Activated CD4-positive, alpha-beta T cell treated with anti-CD3 and anti-CD28 coated beads, Interleukin-2, amount 50 U/mL, for 24 hours (primary cell): ENCODE data around the gene GRAMD4.
A peak's percentile ranks its signal among the peaks of the same experiment; 100 is the strongest.

ENCODE experiments used
- DNase-seq, 2 donors: peaks; one replicate each; pipeline ENCODE4 v3.0.0-alpha.2; 2020; ENCODE audit warnings: low read depth in 1 of 2, low spot score in 1 of 2

GRAMD4 gene

GRCh38 chr22:46596032-46596441, 24.1 kb upstream of the GRAMD4 start:
- no peak for DNase-seq

DNA sequence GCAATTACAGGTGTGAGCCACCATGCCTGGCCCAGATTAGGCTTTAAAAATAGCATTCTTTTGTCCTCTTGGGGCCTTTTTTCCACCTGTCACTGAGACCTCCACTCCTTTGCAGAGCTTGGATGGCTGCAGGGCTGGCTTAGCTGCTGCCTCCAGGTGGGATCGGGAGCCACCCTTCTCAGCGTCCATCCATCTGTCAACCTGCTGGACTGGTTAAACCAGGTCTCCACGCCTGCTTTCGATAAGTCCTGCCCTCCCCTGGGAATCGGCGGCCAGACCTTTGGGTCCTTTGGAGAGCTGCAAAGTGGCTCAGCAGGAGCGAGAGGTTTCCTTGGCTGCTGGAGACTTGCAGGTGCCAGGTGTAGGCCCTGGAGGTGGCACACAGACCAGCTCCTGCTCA, 23.4 kb upstream of the GRAMD4 start:
- no peak for DNase-seq

DNA sequence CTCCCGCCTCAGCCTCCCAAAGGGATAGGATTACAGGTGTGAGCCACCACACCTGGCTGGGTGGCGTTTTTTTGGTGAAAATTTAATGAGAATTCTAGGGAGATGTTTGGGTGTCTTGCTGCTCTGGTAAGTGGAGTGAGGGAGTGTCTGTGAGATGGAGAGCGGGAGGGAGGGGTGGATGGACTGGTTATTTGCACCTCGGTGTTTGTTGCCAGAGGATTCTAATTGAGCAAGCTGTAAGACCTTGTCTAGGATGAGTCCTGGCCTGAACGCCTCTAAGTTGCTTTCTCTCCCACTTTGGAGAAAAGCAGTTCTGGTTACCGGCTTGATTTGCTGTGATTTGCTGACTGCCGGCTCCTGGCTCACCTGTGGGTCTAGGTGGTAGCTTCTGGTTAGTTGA, 22.0 kb upstream of the GRAMD4 start:
- no peak for DNase-seq

GRCh38 chr22:46598737-46599424, 21.3 kb upstream of the GRAMD4 start:
- no peak for DNase-seq

DNA sequence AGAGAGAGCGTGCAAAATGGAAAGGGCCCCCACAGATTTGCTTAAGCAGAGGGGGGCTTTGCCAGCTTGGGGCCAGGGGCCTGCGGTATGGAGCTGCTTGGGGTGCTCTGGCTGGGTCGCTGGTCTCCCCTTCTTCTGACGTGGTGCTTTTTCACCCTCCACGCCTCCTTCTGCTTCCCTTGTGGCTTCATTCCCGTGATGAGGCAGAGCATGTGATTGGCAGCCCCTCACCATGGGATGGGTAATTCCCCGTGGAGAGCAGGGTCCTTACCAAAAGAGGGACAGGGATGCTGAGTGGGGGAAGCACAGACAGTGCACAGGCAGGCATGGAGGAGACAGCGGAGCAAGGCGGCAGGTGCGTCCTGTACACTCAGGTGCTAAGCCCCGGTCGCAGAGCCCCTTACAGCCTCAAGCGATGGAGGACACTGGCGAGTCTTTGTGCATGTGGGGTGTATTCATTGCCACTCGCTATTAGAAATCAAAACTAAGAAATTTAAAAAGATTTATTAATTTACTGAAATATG, 19.9 kb upstream of the GRAMD4 start:
- no peak for DNase-seq

DNA sequence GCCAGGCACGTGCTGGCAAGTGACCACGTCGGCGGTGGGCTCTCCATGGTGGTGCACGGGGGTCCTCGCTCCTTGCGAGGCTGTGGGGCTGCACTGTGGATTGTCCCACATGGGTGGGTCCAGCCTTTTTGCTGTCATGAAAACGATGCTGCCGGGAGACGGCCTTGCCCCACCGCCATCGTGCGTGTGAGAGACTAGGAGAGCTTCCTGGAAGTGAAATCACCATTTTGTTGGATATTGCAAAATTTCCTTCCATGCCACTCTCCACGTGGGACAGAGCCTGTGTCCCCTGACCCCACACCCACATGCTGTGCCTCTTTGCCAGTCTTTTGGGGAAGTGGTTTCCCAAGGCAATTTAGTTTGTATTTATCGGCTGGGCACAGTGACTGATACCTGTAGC, 18.2 kb upstream of the GRAMD4 start:
- no peak for DNase-seq

DNA sequence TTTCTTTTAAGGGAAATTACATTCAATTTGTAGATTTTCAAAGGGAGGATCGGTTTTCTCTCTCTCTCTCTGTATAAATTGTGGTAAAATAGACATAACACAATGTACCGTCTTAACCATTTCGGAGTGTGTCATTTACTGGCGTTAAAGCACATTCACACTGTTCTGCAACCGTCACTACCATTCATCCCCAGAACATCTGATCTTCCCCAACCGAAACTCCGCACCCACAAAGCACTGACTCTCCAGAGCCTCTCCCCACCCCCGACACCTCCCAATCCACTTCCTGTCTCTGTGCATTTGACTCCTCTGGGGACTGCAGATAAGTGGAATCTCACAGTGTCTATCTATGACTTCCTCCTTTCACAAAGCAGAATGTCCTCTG, 15.9 kb upstream of the GRAMD4 start:
- peak in 1 of 2 donors; percentile 59 for DNase-seq

GRCh38 chr22:46605117-46605516, 15.1 kb upstream of the GRAMD4 start:
- DNase-seq: no peak

GRCh38 chr22:46606886-46607285, 13.3 kb upstream of the GRAMD4 start:
- no peak for DNase-seq

DNA sequence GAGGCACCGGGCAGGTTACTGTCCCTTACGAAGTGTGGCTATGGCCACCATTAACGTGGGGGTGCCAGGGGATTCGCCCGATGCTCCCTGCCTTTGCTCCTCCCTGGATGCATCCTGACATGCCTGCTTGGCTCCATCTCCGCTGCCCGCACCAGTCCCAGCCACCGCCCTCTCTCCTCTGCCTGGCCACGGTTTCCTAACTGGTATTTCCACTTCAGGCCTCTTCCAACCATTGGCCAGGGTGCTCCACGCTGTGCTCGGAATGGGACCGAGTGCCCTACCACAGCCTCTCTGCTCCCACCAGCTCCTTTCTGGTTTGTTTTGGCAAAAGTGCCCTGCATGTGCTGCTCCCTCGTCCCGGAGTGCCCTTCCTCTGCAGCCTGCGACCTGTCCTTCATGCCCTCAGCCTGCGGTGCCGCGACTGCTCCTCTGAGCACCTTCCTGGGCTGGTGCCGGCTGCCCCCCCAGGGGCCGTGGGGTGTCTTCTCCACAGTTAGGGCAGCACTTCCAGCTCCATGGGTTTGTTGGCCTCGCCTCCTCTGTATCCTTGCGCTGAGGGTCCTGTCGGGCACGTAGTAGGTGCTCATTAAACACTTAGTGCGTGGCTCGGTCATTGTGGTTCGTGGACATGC, 12.6 kb upstream of the GRAMD4 start:
- DNase-seq: no peak

DNA sequence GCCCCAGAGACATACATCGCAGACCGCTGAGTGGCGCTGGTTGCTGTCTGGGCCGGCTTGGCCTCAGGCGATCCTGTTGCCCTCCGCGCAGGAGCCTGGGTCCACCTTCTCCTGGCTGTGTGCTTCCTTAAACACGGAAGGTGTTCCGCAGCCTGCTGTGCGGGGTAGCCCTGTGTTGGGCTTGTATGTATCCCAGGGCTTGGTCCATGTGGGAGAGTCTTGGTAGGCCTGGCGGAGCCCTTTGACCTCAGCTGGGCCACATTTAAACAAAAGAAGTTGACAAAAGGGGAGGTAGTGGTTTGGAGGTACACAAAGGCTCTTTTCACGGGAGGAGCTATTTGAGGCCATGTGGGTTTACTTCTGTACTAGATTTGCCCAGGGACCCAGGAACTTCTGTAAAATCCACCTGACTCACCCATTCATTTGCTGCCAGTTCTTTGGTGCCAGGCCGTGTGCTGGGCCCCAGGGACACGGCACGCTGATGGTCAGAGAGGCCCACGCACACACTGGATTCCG, 11.0 kb upstream of the GRAMD4 start:
- DNase-seq: no peak

- no peak for DNase-seq
Observed at GRCh38 chr22:46609724-46610201, 10.4 kb upstream of the GRAMD4 start.

- DNase-seq: no peak
Observed at GRCh38 chr22:46610356-46610755, 9.8 kb upstream of the GRAMD4 start.

DNA sequence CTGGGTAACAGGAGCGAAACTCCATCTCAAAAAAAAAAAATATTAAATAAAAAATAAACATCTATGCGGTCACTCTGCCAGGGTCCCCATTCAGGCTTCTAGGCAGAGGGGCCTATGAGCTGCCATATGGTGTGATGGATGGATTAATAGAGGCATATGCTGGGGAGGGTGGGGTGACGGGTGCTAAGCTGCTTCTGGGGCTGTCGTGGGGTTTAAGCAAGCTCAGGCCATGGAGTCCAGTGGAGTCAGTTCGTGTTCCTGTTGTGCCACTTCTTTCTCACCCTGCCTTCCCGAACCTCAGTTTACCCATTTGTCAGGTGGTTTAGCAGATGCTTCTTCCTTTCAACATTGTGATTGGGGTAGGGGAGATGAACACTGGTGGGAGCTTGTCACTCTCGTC, 9.0 kb upstream of the GRAMD4 start:
- DNase-seq: no peak

DNA sequence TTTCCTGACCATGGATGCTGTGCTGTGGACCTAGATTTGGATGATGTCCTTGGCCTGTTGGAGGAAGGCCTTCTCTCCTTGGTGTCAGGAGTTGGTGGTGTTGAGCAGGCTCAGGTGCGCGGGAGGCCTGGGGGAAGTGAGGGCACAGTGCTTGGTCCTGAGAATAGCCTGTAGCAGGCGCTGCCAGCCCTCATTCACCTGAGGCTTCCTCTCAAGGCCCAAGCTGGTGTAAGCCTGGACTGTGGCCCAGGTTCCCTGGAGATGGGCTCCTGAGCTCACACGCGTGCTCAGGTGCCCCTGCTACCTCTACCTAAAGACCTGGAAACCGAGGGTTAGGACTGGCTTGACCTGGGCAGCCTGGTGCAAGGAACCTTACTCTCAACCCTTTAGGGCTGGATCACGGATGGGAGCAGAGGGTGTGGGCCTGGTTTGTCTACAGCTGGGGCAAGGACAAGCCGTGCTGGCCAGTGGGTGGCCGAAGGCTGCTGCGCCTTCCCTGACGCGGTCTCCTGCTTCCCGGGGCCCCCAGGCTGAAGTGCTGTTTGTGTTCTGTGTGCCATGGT, 7.8 kb upstream of the GRAMD4 start:
- DNase-seq: no peak

- DNase-seq: peak in 1 of 2 donors; percentile 23
Observed at GRCh38 chr22:46612904-46613605, 7.1 kb upstream of the GRAMD4 start.

DNA sequence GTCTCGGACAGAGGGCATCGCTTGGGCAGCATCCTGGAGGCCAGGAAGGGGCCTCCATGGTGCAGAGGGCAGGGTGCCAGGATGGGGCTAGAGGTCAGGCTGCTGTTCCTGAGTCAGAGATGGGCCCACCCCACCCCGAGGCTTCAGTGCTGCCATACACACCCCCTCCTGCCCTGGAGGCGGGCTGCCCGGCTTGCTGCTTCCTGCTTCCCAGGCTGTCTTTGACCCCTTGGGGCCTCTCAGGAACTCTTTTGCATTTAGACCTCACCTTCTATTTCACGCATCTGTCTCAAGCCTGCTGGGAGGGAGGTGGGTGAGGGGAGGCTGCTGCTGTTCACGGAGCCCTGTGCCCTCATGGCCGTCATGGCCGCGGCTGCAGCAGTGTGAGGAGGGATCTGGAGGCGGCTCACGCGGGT, 6.6 kb upstream of the GRAMD4 start:
- DNase-seq: no peak

DNA sequence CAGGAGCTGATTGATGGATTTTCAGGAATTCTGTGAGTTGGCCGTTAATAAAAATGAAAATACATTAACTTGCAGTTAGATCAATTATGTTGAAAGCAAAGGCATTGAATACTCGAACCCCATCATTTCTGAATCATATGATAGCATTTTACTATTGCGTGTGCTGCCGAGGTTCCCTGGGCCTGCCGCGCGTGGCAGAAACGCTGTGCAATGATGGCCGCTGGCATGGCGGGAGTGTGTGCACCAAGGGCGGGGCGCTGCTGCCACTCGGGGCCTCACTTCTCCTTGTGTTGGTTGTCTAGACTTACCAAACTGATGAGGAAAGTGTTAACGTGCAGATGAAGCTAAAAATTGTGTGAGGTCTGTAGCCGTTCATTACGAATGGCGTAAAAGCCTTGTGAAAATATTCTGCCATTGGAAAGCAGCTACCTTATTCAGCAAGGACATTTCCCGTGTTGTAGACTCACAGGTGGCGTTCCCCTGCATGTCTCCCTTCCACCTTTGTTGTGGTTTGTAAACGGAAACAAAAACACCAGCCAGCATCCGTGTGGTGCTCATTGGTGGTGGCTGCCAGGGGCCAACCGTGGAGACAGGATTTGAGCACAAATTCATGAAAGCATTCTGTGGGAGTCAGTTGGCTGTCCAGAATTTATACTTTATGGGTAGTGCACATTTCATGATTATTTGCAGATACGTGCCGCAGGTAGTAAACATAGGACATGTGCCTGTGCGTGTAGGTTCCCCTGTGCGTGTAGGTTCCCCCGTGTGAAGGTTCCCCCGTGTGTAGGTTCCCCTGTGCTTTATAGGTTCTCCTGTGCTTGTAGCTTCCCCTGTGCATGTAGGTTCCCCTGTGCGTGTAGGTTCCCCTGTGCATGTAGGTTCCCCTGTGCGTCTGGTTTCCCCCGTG, 5.9 kb upstream of the GRAMD4 start:
- peak; percentile 26 to 54 for DNase-seq

DNA sequence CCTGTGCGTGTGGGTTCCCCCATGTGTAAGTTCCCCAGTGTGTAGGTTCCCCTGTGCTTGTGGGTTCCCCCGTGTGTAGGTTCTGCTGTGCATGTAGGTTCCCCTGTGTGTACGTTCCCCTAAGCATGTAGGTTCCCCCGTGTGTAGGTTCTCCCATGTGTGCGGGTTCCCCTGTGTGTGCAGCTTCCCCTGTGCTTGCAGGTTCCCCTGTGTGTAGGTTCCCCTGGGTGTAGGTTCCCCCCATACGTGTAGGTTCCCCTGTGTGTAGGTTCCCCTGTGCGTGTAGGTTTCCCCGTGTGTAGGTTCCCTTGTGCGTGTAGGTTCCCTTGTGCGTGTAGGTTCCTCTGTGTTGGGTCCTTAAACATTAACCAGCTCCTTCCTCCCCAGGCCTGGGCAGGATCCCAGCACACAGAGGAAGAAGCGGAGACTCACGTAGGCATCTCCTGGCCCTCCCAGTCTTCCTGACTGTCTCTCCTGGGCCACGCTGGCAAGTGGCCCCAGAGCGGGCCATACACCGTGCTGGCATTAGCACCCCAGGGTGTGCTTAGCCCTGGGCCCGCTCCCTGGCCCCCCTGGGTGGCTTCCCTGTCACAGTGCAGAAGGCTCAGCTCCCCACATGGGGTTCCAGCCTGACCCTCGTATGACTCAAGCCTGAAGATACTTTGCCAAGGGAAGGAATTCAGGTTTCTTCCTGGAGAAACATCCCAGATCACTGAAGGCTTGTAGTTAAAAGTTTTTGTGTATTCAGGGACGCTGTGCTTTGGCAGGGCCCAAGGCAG, 2.8 kb upstream of the GRAMD4 start:
- no peak for DNase-seq
